ENCODE data around the gene CPNE2. TPM values are rescaled to one million over a fixed set of nuclear protein-coding genes. Genes with fewer than 3 reads are reported as not detected.

The CPNE2 gene
- polyA plus RNA-seq, 1 donor (not counting 4 experiments of a cell fraction or from before 2014, with no cell fraction given), result 26.5 TPM

- no peaks in the 10 kb centered on the region for H3K79me2 ChIP-seq (ENCODE audit: control insufficient read depth, insufficient read depth, low read length)
- no peak overlapping the region for H3K9ac ChIP-seq (ENCODE audit: control insufficient read depth, extremely low read depth, insufficient read depth, low read length)
- H3K9me1 ChIP-seq (ENCODE audit: control insufficient read depth, extremely low read depth, insufficient read depth, low read length), result peaks cover 5% of the 10 kb centered on the region
- H2AFZ ChIP-seq (ENCODE audit: control insufficient read depth, low read length), result no peak overlapping the region
- H3K36me3 ChIP-seq (ENCODE audit: control insufficient read depth in 2 of 2, extremely low read depth in 1 of 2, insufficient read depth in 2 of 2, low read length in 2 of 2), result peaks cover 0 to 6% of the 10 kb centered on the region in 2 experiments
- H3K27me3 ChIP-seq (ENCODE audit: control insufficient read depth, extremely low read depth, insufficient read depth, low read length), result no peaks in the 10 kb centered on the region
- H3K4me3 ChIP-seq (ENCODE audit: control insufficient read depth in 2 of 3, extremely low read depth in 1 of 3, insufficient read depth in 2 of 3, low read depth in 1 of 3, low read length in 3 of 3), result no peak overlapping the region
- FAIRE-seq (no peak), DNase-seq (ENCODE audit: low read depth, low spot score) (no peak)
- H3K4me2 ChIP-seq (ENCODE audit: control insufficient read depth, extremely low read depth, insufficient read depth, low read depth, low read length), result no peak overlapping the region
- no peaks in the 10 kb centered on the region for H4K20me1 ChIP-seq (ENCODE audit: control insufficient read depth, extremely low read depth, insufficient read depth, low read length)
- no peak overlapping the region for H3K27ac ChIP-seq (ENCODE audit: control insufficient read depth, insufficient read depth, low read length)
- H3K4me1 ChIP-seq (ENCODE audit: control insufficient read depth, extremely low read depth, insufficient read depth, low read length), result peaks cover 16% of the 10 kb centered on the region
- dilution Hi-C loops (cut with MboI; ENCODE audit: extremely low pct_ligation_motif_present, low sequenced_read_pairs), result no loop called here
- H3K9me3 ChIP-seq (ENCODE audit: control insufficient read depth, low read depth, low read length), result no peaks in the 10 kb centered on the region
- TF ChIP-seq, protein P1, sequence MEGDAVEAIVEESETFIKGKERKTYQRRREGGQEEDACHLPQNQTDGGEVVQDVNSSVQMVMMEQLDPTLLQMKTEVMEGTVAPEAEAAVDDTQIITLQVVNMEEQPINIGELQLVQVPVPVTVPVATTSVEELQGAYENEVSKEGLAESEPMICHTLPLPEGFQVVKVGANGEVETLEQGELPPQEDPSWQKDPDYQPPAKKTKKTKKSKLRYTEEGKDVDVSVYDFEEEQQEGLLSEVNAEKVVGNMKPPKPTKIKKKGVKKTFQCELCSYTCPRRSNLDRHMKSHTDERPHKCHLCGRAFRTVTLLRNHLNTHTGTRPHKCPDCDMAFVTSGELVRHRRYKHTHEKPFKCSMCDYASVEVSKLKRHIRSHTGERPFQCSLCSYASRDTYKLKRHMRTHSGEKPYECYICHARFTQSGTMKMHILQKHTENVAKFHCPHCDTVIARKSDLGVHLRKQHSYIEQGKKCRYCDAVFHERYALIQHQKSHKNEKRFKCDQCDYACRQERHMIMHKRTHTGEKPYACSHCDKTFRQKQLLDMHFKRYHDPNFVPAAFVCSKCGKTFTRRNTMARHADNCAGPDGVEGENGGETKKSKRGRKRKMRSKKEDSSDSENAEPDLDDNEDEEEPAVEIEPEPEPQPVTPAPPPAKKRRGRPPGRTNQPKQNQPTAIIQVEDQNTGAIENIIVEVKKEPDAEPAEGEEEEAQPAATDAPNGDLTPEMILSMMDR (optimal IDR thresholded peaks at IDR 0.05 in 1 of 3, IDR thresholded peaks at IDR 0.05 in 1 of 3, conservative IDR thresholded peaks at IDR 0.05 in 1 of 3; ENCODE audit: extremely low read depth in 1 of 3, insufficient read depth in 2 of 3, low read length in 3 of 3), result no peak
- TF ChIP-seq EZH2 (IDR thresholded peaks at IDR 0.05; ENCODE audit: low read length), result no peak
These were observed 54.4 kb downstream of the CPNE2 start for GRCh38 chr16:57146735-57147134.

DNA sequence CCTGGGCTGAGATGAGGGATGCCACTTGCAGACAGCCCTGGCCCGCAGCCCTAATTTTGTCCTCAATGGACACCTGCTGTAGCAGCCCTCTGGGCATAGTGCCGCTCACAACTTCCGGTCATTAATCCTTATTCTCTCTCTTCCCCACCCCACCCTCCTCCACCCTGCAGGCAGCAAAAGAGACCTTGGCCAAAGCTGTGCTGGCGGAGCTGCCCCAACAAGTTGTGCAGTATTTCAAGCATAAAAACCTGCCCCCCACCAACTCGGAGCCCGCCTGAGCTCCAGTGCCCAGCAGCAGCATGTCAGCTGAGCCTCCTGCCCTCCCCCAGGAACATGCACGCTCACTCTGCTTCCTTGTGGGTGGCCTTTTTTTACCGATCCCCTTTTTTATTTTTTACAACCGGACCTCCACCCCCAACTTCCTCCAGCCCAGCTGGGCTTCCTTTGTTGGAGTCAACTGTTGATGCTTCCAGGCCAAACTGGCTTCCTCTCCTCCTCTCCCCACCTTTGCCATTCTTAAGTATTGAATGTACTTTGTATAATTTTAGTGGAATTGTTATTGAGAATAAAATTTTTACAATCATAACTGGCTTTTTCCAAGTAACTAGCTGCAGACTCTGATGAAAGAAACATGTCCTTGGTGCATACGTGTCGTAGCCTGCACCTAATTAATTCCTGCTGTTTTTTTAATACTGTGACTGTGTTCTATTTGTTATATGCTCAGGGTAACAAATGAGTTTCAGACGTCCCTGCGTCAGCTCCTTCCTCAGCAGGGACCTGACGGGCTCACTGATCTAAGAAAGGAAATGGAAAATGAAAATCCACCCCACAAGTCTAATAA lies 55.2 kb downstream of the CPNE2 start:
- dilution Hi-C loops (cut with MboI; ENCODE audit: extremely low pct_ligation_motif_present, low sequenced_read_pairs), result no loop called here

More for the DNA sequence above, 55.2 kb downstream of the CPNE2 start:
- Histone ChIP-seq H3K9ac (ENCODE audit: control insufficient read depth, extremely low read depth, insufficient read depth, low read length) (no peak overlapping the region), H3K4me3 (ENCODE audit: control insufficient read depth in 2 of 3, extremely low read depth in 1 of 3, insufficient read depth in 2 of 3, low read depth in 1 of 3, low read length in 3 of 3) (no peak overlapping the region), H3K4me1 (ENCODE audit: control insufficient read depth, extremely low read depth, insufficient read depth, low read length) (peaks cover 16% of the 10 kb centered on the region), H4K20me1 (ENCODE audit: control insufficient read depth, extremely low read depth, insufficient read depth, low read length) (no peaks in the 10 kb centered on the region), H3K9me3 (ENCODE audit: control insufficient read depth, low read depth, low read length) (no peaks in the 10 kb centered on the region), H3K79me2 (ENCODE audit: control insufficient read depth, insufficient read depth, low read length) (no peaks in the 10 kb centered on the region), H2AFZ (ENCODE audit: control insufficient read depth, low read length) (no peak overlapping the region), H3K9me1 (ENCODE audit: control insufficient read depth, extremely low read depth, insufficient read depth, low read length) (peaks cover 5% of the 10 kb centered on the region), H3K27me3 (ENCODE audit: control insufficient read depth, extremely low read depth, insufficient read depth, low read length) (no peaks in the 10 kb centered on the region), H3K4me2 (ENCODE audit: control insufficient read depth, extremely low read depth, insufficient read depth, low read depth, low read length) (peak overlapping the region; percentile 11), H3K36me3 (ENCODE audit: control insufficient read depth in 2 of 2, extremely low read depth in 1 of 2, insufficient read depth in 2 of 2, low read length in 2 of 2) (peaks cover 3 to 6% of the 10 kb centered on the region in 2 experiments), H3K27ac (ENCODE audit: control insufficient read depth, insufficient read depth, low read length) (no peak overlapping the region)
- no peak for TF ChIP-seq EZH2 (IDR thresholded peaks at IDR 0.05; ENCODE audit: low read length)
- TF ChIP-seq, protein P1 (optimal IDR thresholded peaks at IDR 0.05 in 1 of 3, IDR thresholded peaks at IDR 0.05 in 1 of 3, conservative IDR thresholded peaks at IDR 0.05 in 1 of 3; ENCODE audit: extremely low read depth in 1 of 3, insufficient read depth in 2 of 3, low read length in 3 of 3), result no peak
- FAIRE-seq, result peak; percentile 49
- DNase-seq (ENCODE audit: low read depth, low spot score), result no peak

Measured in keratinocyte (primary cell).